Frontal cortex (tissue), 4 donors: ENCODE data around the gene MYBBP1A. TPM values are rescaled to one million over a fixed set of nuclear protein-coding genes. Genes with fewer than 3 reads are reported as not detected.
A peak's percentile ranks its signal among the peaks of the same experiment; 100 is the strongest.

Experiments used
- DNase-seq, 2 donors: peaks; one replicate each; pipeline ENCODE4 v3.0.0; 2012; ENCODE audit warnings: low spot score in 2 of 2
- FAIRE-seq: peaks from 2 replicates; lab custom pipeline; 2012; peaks lifted over from hg19 to GRCh38; lab: Jason Lieb, UNC
- total RNA-seq: library from RNA; depleted of rRNA; stranded (reverse); fragments of >200 nt; gene quantifications from one replicate; pipeline ENCODE4 v1.2.3, GENCODE V29; 2014
- donor health status: control.
- donor health status: control.
- donor health status: control.

MYBBP1A gene
- total RNA-seq, 1 donor from 2014 or later: 30.2 TPM

- DNase-seq: no peak
- no peak for FAIRE-seq
Measured at GRCh38 chr17:4540687-4541327, 14.4 kb downstream of the MYBBP1A start.

GRCh38 chr17:4540224-4540651 is 14.9 kb downstream of the MYBBP1A start:
- FAIRE-seq (no peak), DNase-seq (no peak)

GRCh38 chr17:4539576-4540223 is 15.5 kb downstream of the MYBBP1A start:
- no peak for FAIRE-seq
- no peak for DNase-seq

- no peak for FAIRE-seq
- no peak for DNase-seq
Measured at GRCh38 chr17:4539025-4539424, 16.2 kb downstream of the MYBBP1A start.

- FAIRE-seq (no peak), DNase-seq (no peak)
Measured at GRCh38 chr17:4538236-4539002, 16.8 kb downstream of the MYBBP1A start.

GRCh38 chr17:4537451-4538235 is 17.5 kb downstream of the MYBBP1A start:
- FAIRE-seq: no peak
- DNase-seq: peak; percentile 74 to 82

- DNase-seq (no peak), FAIRE-seq (no peak)
Measured at GRCh38 chr17:4536742-4537411, 18.3 kb downstream of the MYBBP1A start.

GRCh38 chr17:4536259-4536741 is 18.9 kb downstream of the MYBBP1A start:
- FAIRE-seq: no peak

GRCh38 chr17:4535667-4536258 is 19.4 kb downstream of the MYBBP1A start:
- DNase-seq: no peak
- no peak for FAIRE-seq

More at GRCh38 chr17:4536259-4536741, 18.9 kb downstream of the MYBBP1A start:
- DNase-seq: no peak

- no peak for FAIRE-seq
- DNase-seq: no peak
Measured at GRCh38 chr17:4534928-4535666, 20.1 kb downstream of the MYBBP1A start.

GRCh38 chr17:4534515-4534914 is 20.7 kb downstream of the MYBBP1A start:
- no peak for DNase-seq
- FAIRE-seq: no peak

- FAIRE-seq (no peak), DNase-seq (peak in 1 of 2 donors; percentile 82)
Measured at GRCh38 chr17:4533523-4534504, 21.4 kb downstream of the MYBBP1A start.

- no peak for FAIRE-seq
- no peak for DNase-seq
Measured at GRCh38 chr17:4532860-4533522, 22.2 kb downstream of the MYBBP1A start.

GRCh38 chr17:4531988-4532736 is 23.0 kb downstream of the MYBBP1A start:
- DNase-seq (no peak), FAIRE-seq (no peak)

GRCh38 chr17:4530799-4531730 is 24.1 kb downstream of the MYBBP1A start:
- DNase-seq (no peak), FAIRE-seq (no peak)
